ENCODE results near the gene ROGDI. TPM values are rescaled to one million over a fixed set of nuclear protein-coding genes. Genes with fewer than 3 reads are reported as not detected.

The ROGDI gene
- total and polyA plus RNA-seq, 2 of the 13 experiments (the other 11 are each of a cell fraction or from before 2014, with no cell fraction given): 19.2 to 42.1 TPM

- TF ChIP-seq, protein P1, sequence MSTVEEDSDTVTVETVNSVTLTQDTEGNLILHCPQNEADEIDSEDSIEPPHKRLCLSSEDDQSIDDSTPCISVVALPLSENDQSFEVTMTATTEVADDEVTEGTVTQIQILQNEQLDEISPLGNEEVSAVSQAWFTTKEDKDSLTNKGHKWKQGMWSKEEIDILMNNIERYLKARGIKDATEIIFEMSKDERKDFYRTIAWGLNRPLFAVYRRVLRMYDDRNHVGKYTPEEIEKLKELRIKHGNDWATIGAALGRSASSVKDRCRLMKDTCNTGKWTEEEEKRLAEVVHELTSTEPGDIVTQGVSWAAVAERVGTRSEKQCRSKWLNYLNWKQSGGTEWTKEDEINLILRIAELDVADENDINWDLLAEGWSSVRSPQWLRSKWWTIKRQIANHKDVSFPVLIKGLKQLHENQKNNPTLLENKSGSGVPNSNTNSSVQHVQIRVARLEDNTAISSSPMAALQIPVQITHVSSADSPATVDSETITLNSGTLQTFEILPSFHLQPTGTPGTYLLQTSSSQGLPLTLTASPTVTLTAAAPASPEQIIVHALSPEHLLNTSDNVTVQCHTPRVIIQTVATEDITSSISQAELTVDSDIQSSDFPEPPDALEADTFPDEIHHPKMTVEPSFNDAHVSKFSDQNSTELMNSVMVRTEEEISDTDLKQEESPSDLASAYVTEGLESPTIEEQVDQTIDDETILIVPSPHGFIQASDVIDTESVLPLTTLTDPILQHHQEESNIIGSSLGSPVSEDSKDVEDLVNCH (CRISPR knock-in tag; IDR thresholded peaks at IDR 0.05): no peak
- no peak for TF ChIP-seq ZNF224 (CRISPR knock-in tag; IDR thresholded peaks at IDR 0.05)
- TF ChIP-seq CEBPG (CRISPR knock-in tag; IDR thresholded peaks at IDR 0.05): 0 out of 2 replicates have a peak, but pooled peaks have one; percentile 9
- no peak for TF ChIP-seq XRCC5 (optimal IDR thresholded peaks at IDR 0.05; ENCODE audit: low read length)
- no peak for TF ChIP-seq THAP9 (CRISPR knock-in tag; IDR thresholded peaks at IDR 0.05; ENCODE audit: borderline replicate concordance)
- TF ChIP-seq KLF15 (CRISPR knock-in tag; IDR thresholded peaks at IDR 0.05; ENCODE audit: borderline replicate concordance): no peak
- no peak for TF ChIP-seq ZNF556 (CRISPR knock-in tag; IDR thresholded peaks at IDR 0.05; ENCODE audit: borderline replicate concordance)
- TF ChIP-seq ZBTB3 (CRISPR knock-in tag; IDR thresholded peaks at IDR 0.05; ENCODE audit: borderline replicate concordance, low read depth): no peak
- TF ChIP-seq ZFP90 (CRISPR knock-in tag; IDR thresholded peaks at IDR 0.05; ENCODE audit: borderline replicate concordance): no peak
- TF ChIP-seq RFXAP (CRISPR knock-in tag; IDR thresholded peaks at IDR 0.05; ENCODE audit: borderline replicate concordance): no peak
- peak; percentile 98 for TF ChIP-seq RXRA (CRISPR knock-in tag; IDR thresholded peaks at IDR 0.05)
- no peak for TF ChIP-seq ATF7 (IDR thresholded peaks at IDR 0.05)
- TF ChIP-seq ATF7 (CRISPR knock-in tag; IDR thresholded peaks at IDR 0.05): no peak
- peak; percentile 60 for TF ChIP-seq NRL (CRISPR knock-in tag; IDR thresholded peaks at IDR 0.05; ENCODE audit: borderline replicate concordance)
- no peak for TF ChIP-seq ZNF281 (CRISPR knock-in tag; IDR thresholded peaks at IDR 0.05; ENCODE audit: borderline replicate concordance)
- peak; percentile 10; the same call in 1 of the 2 replicates for TF ChIP-seq ZNF792 (CRISPR knock-in tag; IDR thresholded peaks at IDR 0.05)
- no peak for TF ChIP-seq NAIF1 (CRISPR knock-in tag; IDR thresholded peaks at IDR 0.05; ENCODE audit: borderline replicate concordance)
- peak in 1 of 2 experiments; percentile 60; a peak in 1 of 4 replicates for TF ChIP-seq KLF16 (CRISPR knock-in tag; IDR thresholded peaks at IDR 0.05)
- no peak for TF ChIP-seq KAT2B (IDR thresholded peaks at IDR 0.05; ENCODE audit: borderline replicate concordance, low read depth, low read length)
- TF ChIP-seq THAP11 (CRISPR knock-in tag; IDR thresholded peaks at IDR 0.05): peak; percentile 57; the same call in 1 of the 2 replicates
These were observed at the start of gene ROGDI (continued) for GRCh38 chr16:4801962-4802658.
